ENCODE data around the gene LIN7C.
"Not testable (repeated sequence)": the region's sequence is repeated elsewhere in the genome, so short reads cannot be mapped to it uniquely, and the experiment has no call there.

LIN7C gene

GRCh38 chr11:27525824-27526516, 19.4 kb upstream of the LIN7C start:
- DNase-seq (ENCODE audit: low read depth) = no peak
- TF ChIP-seq, protein P1, sequence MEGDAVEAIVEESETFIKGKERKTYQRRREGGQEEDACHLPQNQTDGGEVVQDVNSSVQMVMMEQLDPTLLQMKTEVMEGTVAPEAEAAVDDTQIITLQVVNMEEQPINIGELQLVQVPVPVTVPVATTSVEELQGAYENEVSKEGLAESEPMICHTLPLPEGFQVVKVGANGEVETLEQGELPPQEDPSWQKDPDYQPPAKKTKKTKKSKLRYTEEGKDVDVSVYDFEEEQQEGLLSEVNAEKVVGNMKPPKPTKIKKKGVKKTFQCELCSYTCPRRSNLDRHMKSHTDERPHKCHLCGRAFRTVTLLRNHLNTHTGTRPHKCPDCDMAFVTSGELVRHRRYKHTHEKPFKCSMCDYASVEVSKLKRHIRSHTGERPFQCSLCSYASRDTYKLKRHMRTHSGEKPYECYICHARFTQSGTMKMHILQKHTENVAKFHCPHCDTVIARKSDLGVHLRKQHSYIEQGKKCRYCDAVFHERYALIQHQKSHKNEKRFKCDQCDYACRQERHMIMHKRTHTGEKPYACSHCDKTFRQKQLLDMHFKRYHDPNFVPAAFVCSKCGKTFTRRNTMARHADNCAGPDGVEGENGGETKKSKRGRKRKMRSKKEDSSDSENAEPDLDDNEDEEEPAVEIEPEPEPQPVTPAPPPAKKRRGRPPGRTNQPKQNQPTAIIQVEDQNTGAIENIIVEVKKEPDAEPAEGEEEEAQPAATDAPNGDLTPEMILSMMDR (conservative IDR thresholded peaks at IDR 0.05; ENCODE audit: low read depth, low read length) = no peak
- no peak overlapping the region for H3K4me3 ChIP-seq (ENCODE audit: low read depth, low read length)

- H3K4me3 ChIP-seq (ENCODE audit: low read depth, low read length) = no peak overlapping the region
- peak; percentile 32 for DNase-seq (ENCODE audit: low read depth)
- TF ChIP-seq, protein P1 (conservative IDR thresholded peaks at IDR 0.05; ENCODE audit: low read depth, low read length) = peak; percentile 40
Measured at GRCh38 chr11:27524155-27524554, 17.6 kb upstream of the LIN7C start.

GRCh38 chr11:27520226-27520625, 13.7 kb upstream of the LIN7C start:
- TF ChIP-seq, protein P1 (conservative IDR thresholded peaks at IDR 0.05; ENCODE audit: low read depth, low read length) = no peak
- DNase-seq (ENCODE audit: low read depth) = no peak
- no peak overlapping the region for H3K4me3 ChIP-seq (ENCODE audit: low read depth, low read length)

DNA sequence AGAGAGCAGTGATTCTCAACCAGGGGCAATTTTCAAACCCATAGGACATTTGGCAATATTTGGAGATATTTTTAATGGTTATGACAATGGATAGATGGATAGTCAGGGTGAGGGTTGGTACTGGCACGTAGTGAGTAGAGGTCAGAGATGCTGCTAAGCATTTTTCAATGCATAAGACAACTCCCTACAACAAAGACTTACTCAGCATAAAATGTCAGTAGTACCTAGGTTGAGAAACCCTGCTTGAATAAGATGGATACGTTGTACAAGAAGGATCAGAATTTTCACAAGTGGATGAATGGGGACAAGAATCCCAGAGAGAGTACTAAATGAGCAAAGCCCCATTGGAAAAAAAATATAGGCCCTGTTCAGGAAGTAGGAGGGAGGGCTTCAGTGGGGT, 11.9 kb upstream of the LIN7C start:
- no peak for DNase-seq (ENCODE audit: low read depth)
- TF ChIP-seq, protein P1 (conservative IDR thresholded peaks at IDR 0.05; ENCODE audit: low read depth, low read length) = no peak
- H3K4me3 ChIP-seq (ENCODE audit: low read depth, low read length) = no peak overlapping the region

- not testable (repeated sequence) for DNase-seq (ENCODE audit: low read depth); H3K4me3 ChIP-seq (ENCODE audit: low read depth, low read length)
Measured at GRCh38 chr11:27517490-27517889, 10.9 kb upstream of the LIN7C start.

DNA sequence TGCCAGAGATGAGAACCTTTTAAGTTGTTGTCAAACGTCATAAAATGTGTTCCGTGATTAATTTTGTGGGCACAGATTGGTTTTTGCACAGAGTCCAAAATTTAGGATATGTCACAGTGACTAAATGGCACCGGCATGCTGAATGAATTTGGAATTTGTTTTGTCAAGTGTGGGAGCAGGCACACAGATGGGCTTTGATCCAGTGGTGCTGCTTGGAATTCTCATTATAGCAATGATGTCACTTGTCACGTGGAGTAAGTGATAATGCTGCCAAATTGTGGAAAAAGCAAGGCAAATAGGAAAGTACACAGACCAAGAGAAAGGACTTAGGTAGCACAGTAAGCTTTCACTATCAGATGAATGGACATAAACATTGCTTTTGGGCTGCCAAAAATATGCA, 8.0 kb upstream of the LIN7C start:
- DNase-seq (ENCODE audit: low read depth) = no peak
- TF ChIP-seq, protein P1 (conservative IDR thresholded peaks at IDR 0.05; ENCODE audit: low read depth, low read length) = no peak
- H3K4me3 ChIP-seq (ENCODE audit: low read depth, low read length) = no peak overlapping the region

DNA sequence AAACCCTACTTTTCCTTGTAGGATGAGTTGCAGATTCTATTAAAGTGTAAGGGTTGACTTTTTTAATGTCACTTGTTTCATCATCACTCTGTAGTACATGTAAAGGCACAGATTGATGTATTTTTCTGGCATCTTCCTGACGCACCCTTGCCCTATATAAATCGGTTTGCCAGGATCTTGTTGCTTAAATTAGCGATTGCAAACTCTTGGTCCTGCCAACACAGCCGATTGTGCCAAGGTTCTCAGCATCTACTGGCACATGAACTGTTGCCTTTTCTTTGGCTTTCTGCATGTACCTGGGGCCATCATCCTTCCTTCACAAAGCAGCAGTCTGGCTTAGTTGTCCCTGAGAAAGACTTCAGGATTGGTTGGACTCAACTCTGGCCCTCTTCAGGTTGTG, 7.5 kb upstream of the LIN7C start:
- H3K4me3 ChIP-seq (ENCODE audit: low read depth, low read length) = no peak overlapping the region
- DNase-seq (ENCODE audit: low read depth) = no peak
- TF ChIP-seq, protein P1 (conservative IDR thresholded peaks at IDR 0.05; ENCODE audit: low read depth, low read length) = no peak
